ENCODE measurements around the gene VSIG8. TPM values are rescaled to one million over a fixed set of nuclear protein-coding genes. Genes with fewer than 3 reads are reported as not detected.
A peak's percentile ranks its signal among the peaks of the same experiment; 100 is the strongest.

Gene VSIG8
- total and polyA plus RNA-seq, 9 of the 15 experiments (the other 6 are each of a cell fraction or from before 2014, with no cell fraction given), result not detected

DNA sequence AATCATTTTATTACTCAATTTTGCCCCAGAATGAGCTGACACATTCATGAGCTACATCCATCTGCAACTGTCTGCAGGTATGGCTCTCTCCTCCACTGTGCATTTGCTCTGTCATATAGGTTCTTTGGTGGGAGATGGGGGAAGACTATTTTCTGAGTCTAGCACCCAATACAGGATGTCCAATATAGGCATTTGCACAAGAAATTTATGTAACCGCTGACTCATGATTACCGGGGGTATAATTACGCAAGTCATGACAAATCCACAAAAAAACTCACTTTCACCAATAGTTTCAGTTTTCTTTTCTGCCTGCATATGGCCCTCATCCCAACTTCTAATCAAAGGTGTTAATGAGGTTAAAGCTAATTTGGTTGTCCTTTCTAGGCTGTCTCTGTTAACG is 17.5 kb upstream of the VSIG8 start (continued):
- TF ChIP-seq CGGBP1 (CRISPR knock-in tag; IDR thresholded peaks at IDR 0.05), result no peak
- TF ChIP-seq BACH1 (tag; IDR thresholded peaks at IDR 0.05), result peak; percentile 94
- TF ChIP-seq EHMT2 (IDR thresholded peaks at IDR 0.05), result no peak
- TF ChIP-seq FOXA1 (IDR thresholded peaks at IDR 0.05; ENCODE audit: borderline replicate concordance), result no peak
- no peak for TF ChIP-seq STAT5A (IDR thresholded peaks at IDR 0.05; ENCODE audit: borderline replicate concordance, low read length)
- TF ChIP-seq, protein P1, sequence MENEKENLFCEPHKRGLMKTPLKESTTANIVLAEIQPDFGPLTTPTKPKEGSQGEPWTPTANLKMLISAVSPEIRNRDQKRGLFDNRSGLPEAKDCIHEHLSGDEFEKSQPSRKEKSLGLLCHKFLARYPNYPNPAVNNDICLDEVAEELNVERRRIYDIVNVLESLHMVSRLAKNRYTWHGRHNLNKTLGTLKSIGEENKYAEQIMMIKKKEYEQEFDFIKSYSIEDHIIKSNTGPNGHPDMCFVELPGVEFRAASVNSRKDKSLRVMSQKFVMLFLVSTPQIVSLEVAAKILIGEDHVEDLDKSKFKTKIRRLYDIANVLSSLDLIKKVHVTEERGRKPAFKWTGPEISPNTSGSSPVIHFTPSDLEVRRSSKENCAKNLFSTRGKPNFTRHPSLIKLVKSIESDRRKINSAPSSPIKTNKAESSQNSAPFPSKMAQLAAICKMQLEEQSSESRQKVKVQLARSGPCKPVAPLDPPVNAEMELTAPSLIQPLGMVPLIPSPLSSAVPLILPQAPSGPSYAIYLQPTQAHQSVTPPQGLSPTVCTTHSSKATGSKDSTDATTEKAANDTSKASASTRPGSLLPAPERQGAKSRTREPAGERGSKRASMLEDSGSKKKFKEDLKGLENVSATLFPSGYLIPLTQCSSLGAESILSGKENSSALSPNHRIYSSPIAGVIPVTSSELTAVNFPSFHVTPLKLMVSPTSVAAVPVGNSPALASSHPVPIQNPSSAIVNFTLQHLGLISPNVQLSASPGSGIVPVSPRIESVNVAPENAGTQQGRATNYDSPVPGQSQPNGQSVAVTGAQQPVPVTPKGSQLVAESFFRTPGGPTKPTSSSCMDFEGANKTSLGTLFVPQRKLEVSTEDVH (IDR thresholded peaks at IDR 0.05; ENCODE audit: low read depth, partially characterized antibody), result no peak
- TF ChIP-seq NEUROD1 (IDR thresholded peaks at IDR 0.05; ENCODE audit: borderline replicate concordance, low read depth, low read length, partially characterized antibody), result no peak
- TF ChIP-seq ZNF274 (IDR thresholded peaks at IDR 0.05; ENCODE audit: borderline replicate concordance, low read depth, low read length), result no peak
- TF ChIP-seq BDP1 (IDR thresholded peaks at IDR 0.05; ENCODE audit: insufficient read depth, insufficient read length), result no peak
- TF ChIP-seq CCAR2 (IDR thresholded peaks at IDR 0.05; ENCODE audit: low read depth, low read length), result no peak
- TF ChIP-seq AFF1 (IDR thresholded peaks at IDR 0.05; ENCODE audit: low read depth in 1 of 2, partially characterized antibody in 2 of 2), result no peak
- no peak for TF ChIP-seq RAD21 (CRISPR knock-in tag; conservative IDR thresholded peaks at IDR 0.05 in 1 of 2, IDR thresholded peaks at IDR 0.05 in 1 of 2)
- TF ChIP-seq, protein P2, sequence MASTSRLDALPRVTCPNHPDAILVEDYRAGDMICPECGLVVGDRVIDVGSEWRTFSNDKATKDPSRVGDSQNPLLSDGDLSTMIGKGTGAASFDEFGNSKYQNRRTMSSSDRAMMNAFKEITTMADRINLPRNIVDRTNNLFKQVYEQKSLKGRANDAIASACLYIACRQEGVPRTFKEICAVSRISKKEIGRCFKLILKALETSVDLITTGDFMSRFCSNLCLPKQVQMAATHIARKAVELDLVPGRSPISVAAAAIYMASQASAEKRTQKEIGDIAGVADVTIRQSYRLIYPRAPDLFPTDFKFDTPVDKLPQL (IDR thresholded peaks at IDR 0.05; ENCODE audit: extremely low read depth, insufficient read length), result no peak
- TF ChIP-seq HDAC2 (IDR thresholded peaks at IDR 0.05), result no peak
- no peak for TF ChIP-seq POLR2B (IDR thresholded peaks at IDR 0.05; ENCODE audit: low read depth, partially characterized antibody)
- TF ChIP-seq ETS2 (tag; IDR thresholded peaks at IDR 0.05; ENCODE audit: borderline replicate concordance, poor library complexity, severe bottlenecking), result no peak
- TF ChIP-seq TAL1 (IDR thresholded peaks at IDR 0.05), result no peak
- TF ChIP-seq, protein P3, sequence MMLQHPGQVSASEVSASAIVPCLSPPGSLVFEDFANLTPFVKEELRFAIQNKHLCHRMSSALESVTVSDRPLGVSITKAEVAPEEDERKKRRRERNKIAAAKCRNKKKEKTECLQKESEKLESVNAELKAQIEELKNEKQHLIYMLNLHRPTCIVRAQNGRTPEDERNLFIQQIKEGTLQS (IDR thresholded peaks at IDR 0.05), result peak; percentile 88
- TF ChIP-seq, protein P3 (CRISPR knock-in tag; conservative IDR thresholded peaks at IDR 0.05), result no peak

Measured in K562 (cell line).